B cell (primary cell): Measurements from ENCODE around the gene DOCK6. TPM values are rescaled to one million over a fixed set of nuclear protein-coding genes. Genes with fewer than 3 reads are reported as not detected.

ENCODE experiments used
- ATAC-seq: fragments of 200-7000 bp; cut with Tn5 transposase; one replicate; pipeline ENCODE4 v1.10.0; 2021; ENCODE audit warnings: low read depth, mild to moderate bottlenecking, moderate number of reproducible peaks, moderate library complexity
- CTCF ChIA-PET: fragments of 350-600 bp; sonication (Branson Sonifier 250); formaldehyde crosslinking; loops from one replicate; lab custom pipeline; 2021; ENCODE audit warnings: antibody characterized with exemption, inconsistent platforms; lab: Charles Lee
- POLR2A ChIA-PET: fragments of 350-600 bp; sonication (Branson Sonifier 250); formaldehyde crosslinking; loops from one replicate; lab custom pipeline; 2021; ENCODE audit warnings: antibody characterized with exemption; lab: Charles Lee
- DNase-seq: peaks from one replicate; pipeline ENCODE4 v3.0.0; 2013
- H2AFZ ChIP-seq: 2 replicates; pipeline ENCODE4 v1.6.1; 2012; ENCODE audit warnings: mild to moderate bottlenecking, low read depth, low read length; ENCODE audit not compliant: insufficient read depth, poor library complexity, severe bottlenecking
- H3K27ac ChIP-seq, 2 donors: 1 replicate in 1 of 2; 2 replicates in 1 of 2; pipeline ENCODE4 v1.5.1; 2012 to 2013; ENCODE audit warnings: low read length in 2 of 2, mild to moderate bottlenecking in 2 of 2, moderate library complexity in 1 of 2
- H3K27me3 ChIP-seq, 4 experiments: fragments of 200-600 bp in 1 of 4; sonication (generic) in 1 of 4; replicated peaks in 1 of 4; 1 replicate in 2 of 4; 2 replicates in 2 of 4; pipeline versions ENCODE4 v1.6.1 to v1.7.0; 2013 to 2016; ENCODE audit warnings: low read length in 3 of 4, mild to moderate bottlenecking in 2 of 4, mixed read lengths in 1 of 4, moderate library complexity in 1 of 4; ENCODE audit not compliant: insufficient read depth in 4 of 4, control insufficient read depth in 3 of 4; ENCODE audit errors: control extremely low read depth in 1 of 4
- H3K36me3 ChIP-seq, 2 experiments: replicated peaks in 1 of 2; 1 replicate in 1 of 2; 2 replicates in 1 of 2; pipeline versions ENCODE4 v1.6.1 to v1.7.1; 2013; ENCODE audit warnings: low read length in 1 of 2; ENCODE audit not compliant: insufficient read depth in 2 of 2, control insufficient read depth in 1 of 2; ENCODE audit errors: control extremely low read depth in 1 of 2, extremely low read depth in 1 of 2
- H3K4me1 ChIP-seq, 2 donors: fragments of 200-600 bp in 1 of 2; sonication (generic) in 1 of 2; 1 replicate in 1 of 2; 2 replicates in 1 of 2; pipeline versions ENCODE4 v1.5.1 to v1.6.1; 2013 to 2017; ENCODE audit warnings: low read length in 2 of 2; ENCODE audit not compliant: control insufficient read depth in 2 of 2, insufficient read depth in 2 of 2
- H3K4me2 ChIP-seq: replicated peaks from 2 replicates; pipeline ENCODE3; 2012; ENCODE audit warnings: mild to moderate bottlenecking, low read depth, low read length; ENCODE audit not compliant: poor library complexity, severe bottlenecking
- H3K4me3 ChIP-seq, 5 experiments: fragments of 200-600 bp in 1 of 5; sonication (generic) in 1 of 5; 1 replicate in 3 of 5; 2 replicates in 2 of 5; pipeline versions ENCODE4 v1.5.1 to v1.7.0; 2011 to 2016; ENCODE audit warnings: low read length in 4 of 5, mild to moderate bottlenecking in 4 of 5, low read depth in 2 of 5, control low read depth in 1 of 5, moderate library complexity in 1 of 5; ENCODE audit not compliant: insufficient read depth in 1 of 5; ENCODE audit errors: control extremely low read depth in 1 of 5, extremely low read depth in 1 of 5
- H3K79me2 ChIP-seq: fragments of 200-600 bp; sonication (generic); one replicate; pipeline ENCODE4 v1.6.0; 2016; ENCODE audit warnings: low read length; ENCODE audit not compliant: control insufficient read depth, insufficient read depth
- H3K9ac ChIP-seq: fragments of 200-600 bp; sonication (generic); 2 replicates; pipeline ENCODE4 v1.6.1; 2017; ENCODE audit warnings: mild to moderate bottlenecking, low read length, moderate library complexity
- H3K9me3 ChIP-seq, 3 donors: one replicate each; pipeline versions ENCODE4 v1.6.1 to v1.7.1; 2013; ENCODE audit warnings: low read length in 2 of 3; ENCODE audit not compliant: control insufficient read depth in 2 of 3, insufficient read depth in 1 of 3; ENCODE audit errors: control extremely low read depth in 1 of 3
- H4K20me1 ChIP-seq: 2 replicates; pipeline ENCODE4 v1.6.0; 2012; ENCODE audit warnings: mild to moderate bottlenecking, low read length; ENCODE audit not compliant: insufficient read depth, control insufficient read depth, poor library complexity, severe bottlenecking
- H3K27ac Mint-ChIP-seq: one replicate; pipeline ENCODE4 v1.8.0; 2021; ENCODE audit warnings: mixed read lengths
- H3K27me3 Mint-ChIP-seq: one replicate; pipeline ENCODE4 v1.8.0; 2021; ENCODE audit warnings: mixed read lengths
- H3K4me1 Mint-ChIP-seq: one replicate; pipeline ENCODE4 v1.8.0; 2021; ENCODE audit warnings: mixed read lengths
- H3K4me3 Mint-ChIP-seq: one replicate; pipeline ENCODE4 v1.8.0; 2021; ENCODE audit warnings: mixed read lengths
- H3K9me3 Mint-ChIP-seq: one replicate; pipeline ENCODE4 v1.8.0; 2022; ENCODE audit warnings: mixed read lengths; ENCODE audit not compliant: insufficient read depth
- CTCF ChIP-seq: fragments of 200-600 bp; IDR thresholded peaks from one replicate; pipeline ENCODE4 v1.8.0; 2022; ENCODE audit warnings: antibody characterized with exemption, mild to moderate bottlenecking
- EZH2 ChIP-seq: IDR thresholded peaks from 2 replicates; pipeline ENCODE4 v1.6.1; 2012; ENCODE audit warnings: borderline replicate concordance, low read depth, mild to moderate bottlenecking, moderate library complexity, low read length; ENCODE audit not compliant: insufficient read depth, poor library complexity, severe bottlenecking
- WGBS: methylation state at CpG from one replicate; pipeline ENCODE4 v1.1.5; 2013; ENCODE audit warnings: missing lambda C conversion rate; ENCODE audit not compliant: insufficient coverage; 5-methylcytosine and 5-hydroxymethylcytosine counted together
- intact Hi-C: fragments of 100-400 bp; cut with micrococcal nuclease; formaldehyde crosslinking; loops from one replicate; pipeline ENCODE4 v1.10.0; 2022
- polyA plus RNA-seq: library from polyadenylated mRNA; depleted of rRNA; stranded (reverse); fragments of >200 nt; gene quantifications from 2 replicates; pipeline ENCODE4 v1.2.3, GENCODE V29; 2012
- total RNA-seq, 2 donors: library from RNA; stranded (reverse); fragments of 120-200 nt in 1 of 2; gene quantifications; 1 replicate in 1 of 2; 2 replicates in 1 of 2; pipeline versions ENCODE4 v1.2.3 to v1.2.4, GENCODE V29; 2013 to 2022

The DOCK6 gene
- total and polyA plus RNA-seq, 2 donors (not counting 1 experiment from before 2014, with no cell fraction given) = 5.3 to 11.9 TPM

GRCh38 chr19:11293433-11294389 lies 31.4 kb upstream of the DOCK6 start:
- intact Hi-C loops = loop anchor here (1.0 to 2.0 kb wide), 3 partner anchors 81 to 189 kb away; partner anchors contain the start of gene SWSAP1

More at GRCh38 chr19:11293433-11294389, 31.4 kb upstream of the DOCK6 start:
- POLR2A ChIA-PET = no interaction called here
- Histone ChIP-seq H2AFZ (peak overlapping the region; percentile 46), H3K9me3 (no peaks in the 10 kb centered on the region), H3K79me2 (no peaks in the 10 kb centered on the region), H3K4me2 (peak overlapping the region; percentile 71), H3K4me3 (no peak overlapping the region), H3K27me3 (peaks cover 0 to 14% (median 0%) of the 10 kb centered on the region in 4 experiments), H3K36me3 (no peaks in the 10 kb centered on the region), H4K20me1 (no peaks in the 10 kb centered on the region), H3K27ac (no peak overlapping the region), H3K9ac (peak overlapping the region; percentile 35), H3K4me1 (peaks cover 0 to 10% of the 10 kb centered on the region in 2 donors)
- CTCF ChIA-PET = interaction anchor here (0.7 to 4.1 kb wide), 14 partner anchors 26 to 734 kb away, joined by 3 to 38 read pairs (median 5); partner anchors contain the start of genes CCDC159, ELAVL3, ODAD3 and PRKCSH
- H3K4me1 Mint-ChIP-seq = peaks cover 8% of the 10 kb centered on the region
- peaks cover 24% of the 10 kb centered on the region for H3K27me3 Mint-ChIP-seq
- H3K9me3 Mint-ChIP-seq = no peaks in the 10 kb centered on the region
- TF ChIP-seq CTCF (peak; percentile 98), EZH2 (no peak)
- DNase-seq = peak; percentile 82
- WGBS = 2% methylated on average over 33 of the region's 41 CpGs
- peak; percentile 99 for ATAC-seq
- peak overlapping the region; percentile 63 for H3K27ac Mint-ChIP-seq
- peak overlapping the region; percentile 73 for H3K4me3 Mint-ChIP-seq
